ENCODE measurements around the gene IFRD2.
"Not testable (repeated sequence)": the region's sequence is repeated elsewhere in the genome, so short reads cannot be mapped to it uniquely, and the experiment has no call there.

Gene IFRD2

DNA sequence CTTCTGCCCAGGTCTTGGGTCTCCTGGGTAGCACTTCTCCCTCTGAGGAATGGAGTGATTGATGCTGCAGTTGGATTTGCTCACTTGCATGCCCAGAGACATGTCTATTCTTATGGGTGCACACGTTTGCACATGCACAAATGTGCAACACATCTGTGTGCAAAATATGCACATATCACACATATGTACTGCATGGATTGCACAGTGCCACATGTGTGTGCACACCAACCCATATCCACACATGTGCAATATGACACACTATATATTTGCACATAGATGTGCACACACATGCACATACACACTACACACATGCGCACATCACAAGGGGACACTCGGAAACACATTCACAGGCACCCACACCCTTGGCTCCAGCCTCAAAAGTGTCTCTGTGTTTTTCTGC lies 24.0 kb downstream of the IFRD2 start:
- DNase-seq (ENCODE audit: low read depth, low spot score) = no peak

DNA sequence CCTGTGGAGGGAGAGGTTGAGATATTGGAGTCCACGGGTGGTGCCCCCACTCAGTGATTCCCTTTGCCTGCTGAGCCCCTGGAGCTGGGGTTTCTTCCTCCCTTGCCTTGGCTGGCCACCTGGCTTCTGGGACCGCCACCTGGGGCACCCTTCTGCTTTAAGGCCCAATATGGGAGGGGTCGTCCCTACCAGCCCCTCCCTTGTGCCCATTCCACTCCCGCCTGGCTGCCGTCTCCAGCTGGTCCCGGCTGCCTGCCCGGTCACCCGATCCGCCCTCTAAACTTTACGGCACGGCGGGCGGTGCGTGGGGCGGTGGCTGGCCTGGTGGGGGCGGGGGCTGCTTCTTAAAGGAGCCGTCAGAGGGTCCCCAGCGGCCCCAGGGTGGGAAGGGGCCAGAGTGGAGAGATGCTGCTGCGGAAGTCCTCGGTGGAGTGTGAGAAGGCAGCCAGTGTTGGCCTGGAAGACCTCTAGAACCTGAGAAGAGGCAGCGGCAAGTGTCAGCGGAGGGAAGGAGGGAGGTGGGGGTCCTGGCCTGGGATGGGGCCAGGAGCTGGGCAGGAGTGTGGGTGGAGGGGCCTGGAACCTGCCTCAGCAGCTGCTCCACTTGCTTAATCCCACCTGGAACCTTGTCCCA lies 24.8 kb downstream of the IFRD2 start:
- DNase-seq (ENCODE audit: low read depth, low spot score) = no peak

DNA sequence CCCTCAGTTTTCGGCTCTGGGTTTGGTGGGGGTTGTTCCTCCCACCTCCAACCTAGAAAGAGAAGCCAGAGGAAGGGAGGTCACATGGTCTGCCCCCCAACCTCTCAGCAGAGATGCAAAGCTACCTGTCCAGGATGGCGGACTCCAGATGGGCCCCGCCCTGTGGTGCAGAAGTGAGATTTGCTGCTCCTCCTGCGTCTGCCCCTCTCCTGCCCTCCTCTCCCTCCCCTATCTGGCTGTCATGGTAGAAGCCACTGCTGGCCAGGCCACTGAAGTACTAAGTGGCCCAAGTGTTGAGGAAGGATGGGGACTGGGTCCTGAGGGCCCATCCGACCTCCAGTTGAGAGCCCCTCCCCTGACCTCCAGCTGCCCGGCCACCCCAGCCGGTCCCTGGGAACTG lies 25.4 kb downstream of the IFRD2 start:
- DNase-seq (ENCODE audit: low read depth, low spot score) = no peak

DNA sequence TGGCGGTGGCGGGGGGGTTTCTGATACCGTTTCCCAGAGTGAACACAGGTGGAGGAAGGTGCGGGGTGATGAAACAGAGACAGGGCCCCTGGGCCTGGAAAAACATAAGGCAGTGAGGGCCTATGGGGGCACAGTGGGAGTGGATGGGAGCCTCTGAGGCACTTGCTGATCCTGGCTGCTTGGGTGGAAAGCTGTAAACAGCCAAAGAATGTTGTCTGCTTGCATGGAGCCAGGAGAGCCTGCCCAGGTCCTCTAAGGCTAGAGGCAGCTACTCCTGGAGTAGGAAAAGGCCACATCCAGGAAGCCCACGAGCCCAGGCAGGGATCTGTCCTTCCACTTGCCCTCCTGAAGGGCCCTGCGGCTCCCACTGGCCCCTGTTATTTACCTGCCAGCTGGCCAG lies 26.2 kb downstream of the IFRD2 start:
- no peak for DNase-seq (ENCODE audit: low read depth, low spot score)

DNA sequence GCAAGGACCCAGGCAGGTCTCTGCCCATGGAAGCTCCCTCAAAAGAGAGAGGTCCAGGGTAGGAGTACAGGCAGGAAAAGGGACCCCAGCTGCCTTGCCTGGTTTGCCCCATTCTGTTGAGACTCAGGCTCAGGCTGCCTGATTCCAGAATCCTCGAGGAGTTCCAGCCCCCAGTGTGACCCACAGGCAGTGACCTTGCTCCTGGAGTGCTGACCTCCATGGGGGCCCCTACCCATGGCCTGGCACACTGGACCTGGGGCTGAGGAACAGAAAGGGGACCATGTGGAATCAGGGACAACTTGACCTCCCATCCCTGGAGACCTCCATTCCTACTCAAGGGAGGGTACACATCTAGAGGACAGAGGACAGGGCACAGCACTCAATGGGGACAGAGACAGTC lies 26.7 kb downstream of the IFRD2 start:
- no peak for DNase-seq (ENCODE audit: low read depth, low spot score)

DNA sequence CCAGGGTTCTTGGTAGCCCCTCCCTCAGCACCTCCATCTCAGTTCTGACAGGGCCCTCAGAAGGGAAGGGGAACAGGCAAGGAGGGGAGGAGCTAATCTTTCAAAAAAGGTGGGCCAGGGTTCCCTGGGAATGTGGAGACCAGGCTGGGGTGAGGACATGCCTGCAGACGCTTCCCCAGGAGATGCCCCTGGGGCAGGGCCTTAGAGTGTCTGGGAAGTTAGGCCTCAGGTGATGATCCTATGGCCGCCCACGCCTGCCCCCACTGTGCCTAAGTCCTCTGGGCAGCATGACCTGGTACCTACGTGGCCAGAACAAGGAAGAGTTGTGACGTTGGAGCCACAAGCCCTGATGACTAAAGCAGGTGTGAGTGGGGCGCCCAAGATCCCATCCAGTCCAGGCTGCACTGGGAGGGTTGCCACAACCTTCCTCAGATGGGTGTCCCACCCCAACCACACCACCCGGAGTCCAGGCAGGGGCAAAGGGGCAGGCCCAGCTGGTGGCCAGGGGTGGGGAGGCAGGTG lies 27.2 kb downstream of the IFRD2 start:
- no peak for DNase-seq (ENCODE audit: low read depth, low spot score)

DNA sequence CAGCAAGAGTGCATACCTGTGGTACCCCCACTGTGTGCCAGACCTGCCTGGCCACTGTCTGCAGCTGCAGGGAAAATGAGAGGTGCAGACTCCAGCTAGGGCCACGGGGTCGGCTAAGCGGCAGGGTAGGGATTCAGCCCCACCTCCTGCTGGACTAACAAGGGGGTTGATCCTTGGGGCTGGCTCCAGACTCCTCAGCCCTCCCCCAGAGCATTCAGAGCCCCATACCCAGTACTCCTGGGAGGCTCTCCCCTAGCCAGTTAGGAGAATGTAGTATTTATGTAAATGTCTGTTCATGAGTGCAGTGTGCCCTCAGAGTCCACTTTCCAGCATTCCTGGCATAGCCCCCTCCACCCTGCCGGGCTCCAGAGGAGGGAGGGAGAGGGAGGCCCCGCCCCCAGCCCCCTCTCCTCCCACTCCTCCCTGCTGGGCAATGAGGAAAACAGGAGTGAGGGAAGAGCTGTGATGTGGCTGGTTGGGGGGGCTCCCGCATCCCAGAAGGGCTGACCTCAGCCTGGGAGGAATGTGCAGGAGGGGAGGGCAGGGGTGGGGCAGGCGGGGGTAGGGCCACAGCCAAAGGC lies 27.8 kb downstream of the IFRD2 start:
- peak; percentile 75 for DNase-seq (ENCODE audit: low read depth, low spot score)

DNA sequence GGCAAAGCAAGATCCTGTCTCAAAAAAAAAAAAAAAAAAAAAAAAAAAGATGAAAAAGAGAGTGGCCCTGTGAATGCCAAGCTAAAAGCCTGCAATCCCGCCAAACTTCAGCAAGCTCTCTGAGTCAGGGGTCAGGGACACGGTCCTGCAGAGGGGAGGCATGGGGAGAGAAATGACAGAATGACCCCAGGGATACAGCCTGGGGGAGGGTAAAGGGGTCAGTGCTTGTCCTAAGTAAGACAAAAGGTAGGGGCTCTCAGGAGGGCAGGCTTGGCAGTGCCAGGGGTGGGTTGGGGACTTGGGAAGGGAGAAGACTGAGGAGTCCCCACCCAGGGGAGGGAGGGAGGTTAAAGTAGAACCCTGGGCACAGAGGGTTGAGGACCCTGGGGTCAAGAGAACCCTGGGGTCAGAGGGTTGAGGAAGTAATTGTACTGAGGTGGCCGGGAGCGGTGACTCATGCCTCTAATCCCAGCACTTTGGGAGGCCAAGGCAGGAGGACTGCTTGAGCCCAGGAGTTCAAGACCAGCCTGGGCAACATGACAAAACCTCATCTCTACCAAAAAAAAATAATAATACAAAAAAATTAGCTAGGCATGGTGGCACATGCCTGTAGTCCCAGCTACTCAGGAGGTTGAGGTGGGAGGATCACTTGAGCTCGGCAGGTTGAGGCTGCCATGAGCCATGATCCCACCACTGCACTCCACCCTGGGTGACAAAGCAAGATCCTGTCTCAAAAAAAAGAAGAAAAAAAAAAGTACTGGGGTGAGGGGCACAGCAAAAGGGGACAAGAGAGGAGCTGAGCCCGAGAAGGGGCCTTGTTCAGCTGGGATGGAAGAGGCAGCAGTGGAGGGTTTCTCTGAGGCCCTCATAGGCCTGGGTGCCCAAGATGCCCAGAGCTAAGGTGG lies 28.5 kb downstream of the IFRD2 start:
- no peak for DNase-seq (ENCODE audit: low read depth, low spot score)

DNA sequence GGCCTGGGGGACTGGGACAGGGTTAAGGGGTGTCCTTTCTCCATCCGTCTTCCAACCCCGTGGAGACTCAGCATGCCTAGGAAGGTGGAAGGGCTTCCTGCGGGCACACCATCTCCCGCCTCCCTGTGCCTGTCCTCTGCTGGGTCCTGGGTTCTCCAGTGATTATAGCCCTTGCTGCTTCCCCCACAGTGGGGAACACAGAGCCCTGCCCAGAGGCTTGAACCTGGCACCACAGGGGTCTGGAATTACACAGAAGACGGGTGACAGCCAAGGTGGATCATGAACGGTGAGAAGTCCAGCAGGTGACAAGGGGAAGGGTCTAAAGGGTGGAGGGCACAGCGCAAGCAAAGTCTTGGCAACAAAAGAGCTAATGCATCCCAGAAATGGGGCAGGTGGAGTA lies 29.5 kb downstream of the IFRD2 start:
- no peak for DNase-seq (ENCODE audit: low read depth, low spot score)

DNA sequence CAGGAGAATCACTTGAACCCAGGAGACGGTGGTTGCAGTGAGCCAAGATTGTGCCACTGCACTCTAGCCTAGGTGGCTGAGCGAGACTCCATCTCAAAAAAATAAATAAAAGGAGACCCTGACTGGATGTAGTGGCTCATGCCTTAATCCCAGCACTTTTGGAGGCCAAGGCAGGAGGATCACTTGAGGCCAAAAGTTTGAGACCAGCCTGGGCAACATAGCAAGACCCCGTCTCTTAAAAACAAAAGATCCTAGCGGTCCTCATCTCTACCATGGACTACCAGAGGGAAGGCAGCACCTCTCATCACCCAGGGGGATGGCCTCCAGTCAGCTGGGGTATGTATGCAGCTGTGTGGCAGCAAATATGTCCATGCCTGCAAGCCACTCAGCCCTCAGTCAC lies 30.0 kb downstream of the IFRD2 start:
- not testable (repeated sequence) for DNase-seq (ENCODE audit: low read depth, low spot score)

DNA sequence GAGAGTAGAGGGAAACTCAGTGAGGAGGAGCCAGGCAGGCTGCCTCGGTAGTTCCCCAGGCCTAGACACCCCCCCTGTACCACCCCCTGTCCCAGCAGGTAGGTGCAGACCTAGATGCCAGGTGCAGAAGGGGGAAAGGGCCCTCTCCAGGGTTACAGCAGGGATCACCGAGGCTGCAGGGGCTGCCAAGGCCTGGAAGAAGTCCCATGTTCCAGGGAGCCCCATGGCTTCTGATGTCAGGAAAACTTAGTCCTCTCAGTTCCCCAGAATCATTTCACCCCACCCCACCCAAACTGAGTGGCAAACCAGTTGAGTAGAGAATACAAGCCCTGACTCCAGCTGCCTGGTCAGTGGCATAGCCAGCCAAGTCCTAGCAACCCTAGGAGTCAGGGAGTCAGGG lies 30.7 kb downstream of the IFRD2 start:
- DNase-seq (ENCODE audit: low read depth, low spot score) = no peak

DNA sequence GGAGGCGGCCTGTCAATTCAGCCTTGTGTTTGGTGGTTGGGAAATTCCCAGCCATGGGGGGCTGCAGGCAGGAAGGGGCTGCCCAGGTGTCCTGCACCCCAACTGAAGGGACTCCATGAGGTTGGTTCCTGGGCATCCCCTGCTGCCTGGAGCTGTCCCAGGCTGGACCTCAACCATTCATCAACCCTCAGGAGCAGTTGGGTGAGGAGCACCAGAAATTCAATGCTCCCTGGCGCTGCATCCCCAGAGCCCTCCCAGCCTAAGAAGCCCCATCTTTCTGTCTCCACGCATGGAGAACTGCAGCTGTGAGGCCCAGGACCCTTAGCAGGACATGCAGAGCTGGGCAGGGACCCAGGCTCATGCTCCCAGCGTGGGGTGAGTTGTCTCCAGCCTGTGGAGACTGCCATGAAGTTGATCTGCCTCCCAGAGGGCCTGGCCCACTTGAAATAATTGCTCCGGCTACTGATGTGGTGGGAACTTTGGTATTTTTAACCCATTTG lies 31.2 kb downstream of the IFRD2 start:
- no peak for DNase-seq (ENCODE audit: low read depth, low spot score)

DNA sequence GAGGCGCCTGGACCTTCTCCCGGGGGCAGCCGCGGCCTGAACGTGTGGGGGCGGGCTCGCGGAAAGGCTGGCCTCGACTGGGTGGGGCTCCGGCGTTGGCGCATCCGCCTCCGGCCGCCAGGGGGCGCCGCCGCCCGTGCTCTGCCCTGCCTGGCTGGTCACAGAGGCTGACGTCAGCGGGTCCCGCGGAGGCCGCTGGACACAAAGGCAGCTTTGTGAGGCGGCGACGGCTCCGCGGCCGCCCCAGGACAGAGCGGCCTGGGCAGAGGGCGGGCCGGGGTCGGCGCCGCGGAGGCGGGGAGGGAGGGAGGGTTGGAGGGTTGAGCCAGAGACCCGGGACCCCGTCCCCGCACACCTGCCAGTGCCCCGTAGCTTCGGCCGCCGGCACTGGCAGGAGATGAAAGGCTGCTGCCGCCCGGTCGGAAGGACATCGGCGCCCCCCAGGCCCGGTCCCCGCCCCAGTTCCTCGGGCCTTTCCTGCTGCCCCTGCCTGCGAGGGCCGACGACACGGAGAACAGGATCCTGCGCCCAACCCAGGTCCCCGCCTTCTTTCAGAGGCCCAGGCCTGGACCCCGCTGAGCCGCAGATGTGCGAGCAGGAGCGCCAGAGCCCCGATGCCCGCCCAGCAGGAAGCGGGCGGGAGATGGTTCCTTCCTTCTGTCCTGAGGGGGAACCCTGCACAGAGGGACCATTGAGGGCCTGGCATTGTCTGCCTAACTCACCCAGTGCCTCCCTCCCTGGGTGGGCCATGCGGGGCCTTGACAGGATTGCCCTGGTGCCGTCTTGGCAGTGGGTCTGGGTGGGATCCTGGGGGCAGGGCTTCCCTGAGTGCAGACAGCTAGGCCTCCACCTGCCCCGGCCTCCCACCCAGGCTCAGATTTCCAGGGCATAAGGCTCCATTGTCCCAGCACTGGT lies 31.9 kb downstream of the IFRD2 start:
- DNase-seq (ENCODE audit: low read depth, low spot score) = no peak

DNA sequence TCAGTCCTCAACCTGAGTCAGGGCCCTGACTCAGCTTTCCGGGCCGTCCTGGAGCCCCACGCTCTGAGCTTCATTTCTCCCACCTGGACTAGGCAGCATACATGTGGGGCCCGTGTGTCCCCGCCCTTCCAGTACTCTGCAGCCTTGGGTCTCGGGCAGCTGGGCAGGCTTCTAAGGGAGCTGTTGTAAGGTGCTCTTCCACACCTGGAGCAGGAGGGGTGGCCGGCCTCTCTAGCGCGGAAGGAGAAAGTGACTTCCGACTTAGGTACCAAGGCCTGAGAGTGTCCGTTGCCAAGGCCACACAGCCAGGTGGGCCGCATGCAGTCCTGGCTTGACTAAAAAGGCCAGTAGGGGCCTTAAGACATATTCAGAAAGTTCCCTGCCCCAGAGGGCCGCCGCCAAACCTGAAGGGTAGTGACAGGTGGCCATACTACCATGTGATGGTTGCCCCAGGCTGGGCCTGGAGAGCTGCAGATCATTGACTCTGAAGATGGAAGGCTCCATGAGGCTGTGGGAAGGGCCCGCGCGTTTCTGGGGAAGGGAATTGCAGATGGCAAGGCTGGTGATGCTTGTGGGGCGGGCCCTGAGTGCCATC lies 32.7 kb downstream of the IFRD2 start:
- DNase-seq (ENCODE audit: low read depth, low spot score) = no peak

DNA sequence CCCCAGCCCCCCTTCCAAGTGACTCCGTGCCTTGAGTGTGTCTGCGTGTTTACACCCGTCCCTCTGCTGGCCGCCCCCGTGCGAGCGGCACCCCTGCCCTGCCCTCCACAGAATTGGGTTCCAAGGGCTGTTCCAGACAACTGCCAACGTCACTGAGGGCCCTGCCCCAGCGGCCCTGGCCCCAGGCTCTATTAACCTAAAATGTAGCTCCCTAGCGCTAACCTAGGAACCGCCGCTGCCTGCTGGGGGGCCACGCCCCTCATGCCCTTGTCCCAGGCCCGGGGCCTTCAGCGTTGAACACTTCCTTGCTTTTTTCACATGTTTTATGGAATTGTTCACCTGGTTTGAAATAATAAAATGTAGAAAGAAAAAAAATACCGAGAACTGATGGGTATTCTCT lies 33.2 kb downstream of the IFRD2 start:
- DNase-seq (ENCODE audit: low read depth, low spot score) = no peak

DNA sequence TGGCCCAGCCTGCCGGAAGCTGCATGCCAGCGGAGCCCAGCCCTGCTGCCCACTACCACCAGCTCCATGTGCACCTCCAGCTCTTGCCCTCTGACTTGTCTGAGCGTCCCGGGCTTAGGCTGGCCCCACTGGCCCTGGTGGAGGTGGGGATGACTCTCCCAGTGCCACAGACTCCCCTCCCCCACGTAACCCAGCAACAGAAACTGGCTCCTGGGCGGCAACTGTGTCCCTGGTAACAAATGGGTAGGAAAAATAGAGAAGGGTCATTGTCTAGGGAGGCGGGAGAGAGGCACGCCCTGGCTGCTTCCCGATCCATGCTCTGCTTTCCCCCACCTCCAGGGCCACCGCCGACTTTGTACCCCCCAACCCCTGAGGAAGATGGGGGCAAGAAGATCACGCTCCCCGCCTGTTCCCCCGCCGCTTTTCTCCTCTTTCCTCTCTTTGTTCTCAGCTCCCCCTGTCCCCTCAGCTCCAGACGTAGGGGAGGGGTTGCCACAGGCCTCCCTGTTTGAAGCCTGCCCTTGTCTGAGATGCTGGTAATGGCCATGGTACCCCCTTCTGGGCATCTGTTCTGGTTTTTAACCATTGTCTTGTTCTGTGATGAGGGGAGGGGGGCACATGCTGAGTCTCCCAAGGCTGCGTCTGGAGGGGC lies 34.1 kb downstream of the IFRD2 start:
- no peak for DNase-seq (ENCODE audit: low read depth, low spot score)

DNA sequence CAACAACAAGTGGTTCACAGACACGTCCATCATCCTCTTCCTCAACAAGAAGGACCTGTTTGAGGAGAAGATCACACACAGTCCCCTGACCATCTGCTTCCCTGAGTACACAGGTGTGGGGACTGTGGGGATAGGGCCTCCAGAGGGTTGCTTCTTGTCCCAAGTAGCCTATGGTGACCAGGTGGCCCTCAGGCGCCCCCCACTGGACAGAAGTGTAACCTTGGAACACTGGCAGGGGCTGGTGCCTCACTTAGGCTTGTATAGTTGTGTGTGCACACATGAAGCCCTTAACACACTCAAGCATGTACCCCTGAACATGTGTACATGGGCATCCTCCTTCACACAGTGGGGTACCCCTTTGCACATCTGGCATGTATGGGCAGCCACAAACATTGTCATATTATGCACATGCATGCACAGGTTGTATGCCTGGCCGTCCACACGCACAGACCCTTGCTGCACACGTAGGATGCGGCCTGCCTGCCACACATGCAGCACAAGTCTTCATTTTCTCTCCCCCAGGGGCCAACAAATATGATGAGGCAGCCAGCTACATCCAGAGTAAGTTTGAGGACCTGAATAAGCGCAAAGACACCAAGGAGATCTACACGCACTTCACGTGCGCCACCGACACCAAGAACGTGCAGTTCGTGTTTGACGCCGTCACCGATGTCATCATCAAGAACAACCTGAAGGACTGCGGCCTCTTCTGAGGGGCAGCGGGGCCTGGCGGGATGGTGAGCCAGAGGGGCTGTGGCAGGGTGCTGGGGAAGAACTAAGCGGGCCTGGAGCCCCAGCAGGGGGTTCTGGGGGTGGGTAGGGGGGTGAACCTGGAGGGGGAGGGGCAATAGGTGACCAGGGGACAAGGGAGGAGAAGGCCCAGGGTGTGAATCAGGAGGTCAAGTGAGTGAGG lies 35.0 kb downstream of the IFRD2 start:
- DNase-seq (ENCODE audit: low read depth, low spot score) = no peak

DNA sequence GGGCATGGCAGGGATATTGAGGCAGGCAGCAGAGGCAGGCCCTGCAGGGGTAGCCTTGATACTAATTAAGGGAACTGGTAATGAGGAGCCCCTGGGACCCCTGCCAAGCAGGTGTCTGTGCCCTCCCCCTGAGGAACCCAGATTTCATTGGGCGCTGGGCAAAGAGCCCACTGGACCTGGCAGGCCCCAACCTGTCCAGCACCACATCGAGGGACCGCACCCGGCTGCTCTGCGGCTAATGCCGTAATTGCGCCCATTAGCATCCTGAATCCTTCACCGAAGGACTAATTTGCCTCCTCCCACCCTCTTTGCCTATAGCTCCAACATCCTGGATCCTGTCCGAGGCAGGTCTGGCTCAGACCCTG lies 37.0 kb downstream of the IFRD2 start:
- no peak for DNase-seq (ENCODE audit: low read depth, low spot score)

DNA sequence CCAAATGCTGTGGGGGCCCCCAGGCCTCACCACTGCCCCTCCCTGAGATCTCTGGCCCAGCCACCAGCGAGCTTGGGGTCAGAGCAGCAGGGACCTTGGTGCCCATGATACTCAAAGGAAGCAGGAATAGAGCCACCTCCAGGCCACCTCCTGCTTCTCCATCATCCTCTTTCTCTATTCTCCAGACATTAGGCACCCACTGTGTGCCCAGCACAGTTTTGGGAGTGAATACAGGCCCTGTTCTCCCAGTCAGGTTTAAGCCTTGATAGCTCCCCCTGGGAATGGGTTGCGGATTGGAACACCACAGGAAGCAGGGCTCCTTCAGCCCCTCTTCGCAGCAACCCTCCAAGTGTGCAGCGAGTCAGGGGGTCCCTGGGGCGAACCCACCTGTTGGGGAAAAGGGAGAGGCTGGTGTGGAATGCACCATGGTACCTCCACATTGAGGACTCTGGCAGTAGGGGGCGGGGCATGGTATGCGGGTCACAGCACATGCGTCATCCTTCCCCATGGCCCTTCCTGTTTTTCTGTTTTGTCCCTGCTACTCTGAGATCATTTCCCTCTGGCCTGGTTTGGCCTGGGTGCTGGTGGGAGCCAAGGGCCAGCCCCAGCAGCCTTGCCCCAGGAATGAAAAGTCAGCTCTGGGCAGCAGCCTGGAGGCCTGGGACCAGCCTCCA lies 37.5 kb downstream of the IFRD2 start:
- DNase-seq (ENCODE audit: low read depth, low spot score) = no peak

All from brain pericyte (primary cell).